Measurements from ENCODE around the gene STEAP3. TPM values are rescaled to one million over a fixed set of nuclear protein-coding genes. Genes with fewer than 3 reads are reported as not detected.

STEAP3 gene
- total RNA-seq, 2 donors from 2014 or later: 4.4 to 7.9 TPM

GRCh38 chr2:119248751-119249150, 25.1 kb downstream of the STEAP3 start:
- Histone ChIP-seq H3K4me3 (ENCODE audit: low read length) (no peak overlapping the region), H3K36me3 (ENCODE audit: control insufficient read depth, insufficient read depth, low read length) (no peaks in the 10 kb centered on the region), H3K9ac (ENCODE audit: extremely low read depth, low read length, poor library complexity, severe bottlenecking) (no peak overlapping the region), H3K27ac (ENCODE audit: low read depth, low read length) (no peak overlapping the region), H3K9me3 (ENCODE audit: control insufficient read depth, low read length) (peaks cover 6% of the 10 kb centered on the region), H3K4me1 (ENCODE audit: control insufficient read depth, insufficient read depth, low read length) (no peaks in the 10 kb centered on the region), H3K27me3 (ENCODE audit: control insufficient read depth, insufficient read depth, low read length, poor library complexity, severe bottlenecking) (no peaks in the 10 kb centered on the region)
- Mint-ChIP-seq H3K4me3 (no peak overlapping the region), H3K36me3 (ENCODE audit: low read depth) (peaks cover 9% of the 10 kb centered on the region), H3K4me1 (no peaks in the 10 kb centered on the region), H3K27me3 (ENCODE audit: insufficient read depth) (no peaks in the 10 kb centered on the region), H3K27ac (no peak overlapping the region), H3K9me3 (peaks cover 2% of the 10 kb centered on the region)
- peak; percentile 37 for DNase-seq
- TF ChIP-seq, protein P1, sequence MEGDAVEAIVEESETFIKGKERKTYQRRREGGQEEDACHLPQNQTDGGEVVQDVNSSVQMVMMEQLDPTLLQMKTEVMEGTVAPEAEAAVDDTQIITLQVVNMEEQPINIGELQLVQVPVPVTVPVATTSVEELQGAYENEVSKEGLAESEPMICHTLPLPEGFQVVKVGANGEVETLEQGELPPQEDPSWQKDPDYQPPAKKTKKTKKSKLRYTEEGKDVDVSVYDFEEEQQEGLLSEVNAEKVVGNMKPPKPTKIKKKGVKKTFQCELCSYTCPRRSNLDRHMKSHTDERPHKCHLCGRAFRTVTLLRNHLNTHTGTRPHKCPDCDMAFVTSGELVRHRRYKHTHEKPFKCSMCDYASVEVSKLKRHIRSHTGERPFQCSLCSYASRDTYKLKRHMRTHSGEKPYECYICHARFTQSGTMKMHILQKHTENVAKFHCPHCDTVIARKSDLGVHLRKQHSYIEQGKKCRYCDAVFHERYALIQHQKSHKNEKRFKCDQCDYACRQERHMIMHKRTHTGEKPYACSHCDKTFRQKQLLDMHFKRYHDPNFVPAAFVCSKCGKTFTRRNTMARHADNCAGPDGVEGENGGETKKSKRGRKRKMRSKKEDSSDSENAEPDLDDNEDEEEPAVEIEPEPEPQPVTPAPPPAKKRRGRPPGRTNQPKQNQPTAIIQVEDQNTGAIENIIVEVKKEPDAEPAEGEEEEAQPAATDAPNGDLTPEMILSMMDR (conservative IDR thresholded peaks at IDR 0.05): no peak
- 90 to 93% methylated on average over 4 to 5 of the region's 5 CpGs for WGBS, 2 experiments (ENCODE audit: insufficient coverage in 1 of 2, insufficient read length in 1 of 2)

DNA sequence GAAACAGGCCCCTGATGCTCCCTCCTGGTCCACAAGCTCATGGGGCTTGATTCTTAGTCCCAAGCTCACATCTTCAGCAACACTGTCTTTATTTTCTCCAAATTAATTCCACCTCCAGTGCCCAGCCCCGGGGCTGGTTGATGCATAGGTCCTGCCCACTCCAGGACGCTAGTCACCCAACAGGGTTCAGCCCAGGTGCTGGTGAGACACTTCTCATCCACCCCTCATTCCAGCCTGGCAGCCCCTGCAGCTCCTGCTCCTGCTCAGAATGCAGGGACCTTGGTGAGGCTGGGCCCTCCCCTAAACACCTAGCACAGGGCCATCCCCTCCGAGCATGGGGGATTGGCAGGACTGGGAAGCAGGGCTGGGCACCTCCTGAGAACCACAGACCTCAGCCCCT, 25.7 kb downstream of the STEAP3 start:
- 84 to 88% methylated on average over 2 to 3 of the region's 3 CpGs for WGBS, 2 experiments (ENCODE audit: insufficient coverage in 1 of 2, insufficient read length in 1 of 2)
- H3K36me3 ChIP-seq (ENCODE audit: control insufficient read depth, insufficient read depth, low read length): no peaks in the 10 kb centered on the region
- H3K4me3 Mint-ChIP-seq: no peak overlapping the region

GRCh38 chr2:119249855-119250717, 26.5 kb downstream of the STEAP3 start:
- H3K36me3 Mint-ChIP-seq (ENCODE audit: low read depth): peaks cover 10% of the 10 kb centered on the region
- peak; percentile 17 for DNase-seq
- no peak overlapping the region for H3K4me3 Mint-ChIP-seq
- no peak overlapping the region for H3K9ac ChIP-seq (ENCODE audit: extremely low read depth, low read length, poor library complexity, severe bottlenecking)
- H3K27me3 ChIP-seq (ENCODE audit: control insufficient read depth, insufficient read depth, low read length, poor library complexity, severe bottlenecking): no peaks in the 10 kb centered on the region
- no peaks in the 10 kb centered on the region for H3K27me3 Mint-ChIP-seq (ENCODE audit: insufficient read depth)
- TF ChIP-seq, protein P1 (conservative IDR thresholded peaks at IDR 0.05): no peak
- no peaks in the 10 kb centered on the region for H3K4me1 ChIP-seq (ENCODE audit: control insufficient read depth, insufficient read depth, low read length)
- peaks cover under 1% of the 10 kb centered on the region for H3K4me1 Mint-ChIP-seq
- WGBS, 2 experiments (ENCODE audit: insufficient coverage in 1 of 2, insufficient read length in 1 of 2): 88 to 96% methylated on average over 3 to 12 of the region's 12 CpGs
- peaks cover 2% of the 10 kb centered on the region for H3K9me3 Mint-ChIP-seq
- peaks cover 6% of the 10 kb centered on the region for H3K9me3 ChIP-seq (ENCODE audit: control insufficient read depth, low read length)
- H3K36me3 ChIP-seq (ENCODE audit: control insufficient read depth, insufficient read depth, low read length): no peaks in the 10 kb centered on the region
- no peak overlapping the region for H3K4me3 ChIP-seq (ENCODE audit: low read length)
- H3K27ac ChIP-seq (ENCODE audit: low read depth, low read length): no peak overlapping the region
- H3K27ac Mint-ChIP-seq: no peak overlapping the region

More for the DNA sequence above, 25.7 kb downstream of the STEAP3 start:
- TF ChIP-seq, protein P1 (conservative IDR thresholded peaks at IDR 0.05): no peak
- no peaks in the 10 kb centered on the region for H3K27me3 Mint-ChIP-seq (ENCODE audit: insufficient read depth)
- no peak overlapping the region for H3K9ac ChIP-seq (ENCODE audit: extremely low read depth, low read length, poor library complexity, severe bottlenecking)
- H3K4me1 ChIP-seq (ENCODE audit: control insufficient read depth, insufficient read depth, low read length): no peaks in the 10 kb centered on the region
- H3K27me3 ChIP-seq (ENCODE audit: control insufficient read depth, insufficient read depth, low read length, poor library complexity, severe bottlenecking): no peaks in the 10 kb centered on the region
- H3K4me3 ChIP-seq (ENCODE audit: low read length): no peak overlapping the region
- peaks cover 10% of the 10 kb centered on the region for H3K36me3 Mint-ChIP-seq (ENCODE audit: low read depth)
- H3K9me3 Mint-ChIP-seq: peaks cover 2% of the 10 kb centered on the region
- peaks cover 6% of the 10 kb centered on the region for H3K9me3 ChIP-seq (ENCODE audit: control insufficient read depth, low read length)
- no peak overlapping the region for H3K27ac ChIP-seq (ENCODE audit: low read depth, low read length)
- DNase-seq: peak; percentile 38
- H3K27ac Mint-ChIP-seq: no peak overlapping the region
- H3K4me1 Mint-ChIP-seq: no peaks in the 10 kb centered on the region
